Measurements from ENCODE around the gene PTGDS. TPM values are rescaled to one million over a fixed set of nuclear protein-coding genes. Genes with fewer than 3 reads are reported as not detected.

PTGDS gene
- total and polyA plus RNA-seq, 10 of the 15 experiments (the other 5 are each of a cell fraction or from before 2014, with no cell fraction given): not detected

- TF ChIP-seq TCF7 (IDR thresholded peaks at IDR 0.05; ENCODE audit: borderline replicate concordance) (no peak), EZH2 (IDR thresholded peaks at IDR 0.05; ENCODE audit: borderline replicate concordance, control insufficient read depth, low read depth, low read length) (no peak), NFYB (IDR thresholded peaks at IDR 0.05; ENCODE audit: insufficient read depth, low read depth, low read length) (no peak), BACH1 (IDR thresholded peaks at IDR 0.05; ENCODE audit: borderline replicate concordance) (no peak), RFX5 (IDR thresholded peaks at IDR 0.05; ENCODE audit: low read depth, low read length) (no peak), FOXM1 (IDR thresholded peaks at IDR 0.05; ENCODE audit: low read depth, low read length) (no peak), TCF12 (IDR thresholded peaks at IDR 0.05; ENCODE audit: low read depth, low read length) (no peak), RAD51 (IDR thresholded peaks at IDR 0.05) (no peak), PAX8 (IDR thresholded peaks at IDR 0.05) (no peak), POLR2A (IDR thresholded peaks at IDR 0.05; ENCODE audit: low read depth, low read length) (no peak), ZNF687 (IDR thresholded peaks at IDR 0.05) (no peak), NR2C1 (IDR thresholded peaks at IDR 0.05) (no peak), POU2F2 (IDR thresholded peaks at IDR 0.05; ENCODE audit: borderline replicate concordance, low read depth, low read length) (no peak)
- TF ChIP-seq, protein P1, sequence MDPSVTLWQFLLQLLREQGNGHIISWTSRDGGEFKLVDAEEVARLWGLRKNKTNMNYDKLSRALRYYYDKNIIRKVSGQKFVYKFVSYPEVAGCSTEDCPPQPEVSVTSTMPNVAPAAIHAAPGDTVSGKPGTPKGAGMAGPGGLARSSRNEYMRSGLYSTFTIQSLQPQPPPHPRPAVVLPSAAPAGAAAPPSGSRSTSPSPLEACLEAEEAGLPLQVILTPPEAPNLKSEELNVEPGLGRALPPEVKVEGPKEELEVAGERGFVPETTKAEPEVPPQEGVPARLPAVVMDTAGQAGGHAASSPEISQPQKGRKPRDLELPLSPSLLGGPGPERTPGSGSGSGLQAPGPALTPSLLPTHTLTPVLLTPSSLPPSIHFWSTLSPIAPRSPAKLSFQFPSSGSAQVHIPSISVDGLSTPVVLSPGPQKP (IDR thresholded peaks at IDR 0.05; ENCODE audit: low read depth, low read length): no peak
Observed at GRCh38 chr9:136963751-136964150, 13.6 kb upstream of the PTGDS start (continued).
